SK-N-SH treated with all-trans-retinoic acid at 6 μM for 48 hours (cell line): ENCODE results near the gene CTAGE6.
"Not testable (repeated sequence)": the region's sequence is repeated elsewhere in the genome, so short reads cannot be mapped to it uniquely, and the experiment has no call there.

ENCODE experiments used
- ARNTL ChIP-seq: fragments of 450-650 bp; formaldehyde crosslinking; IDR thresholded peaks from 2 replicates; pipeline ENCODE4 v1.5.0; 2020; ENCODE audit warnings: low read depth, mild to moderate bottlenecking, moderate library complexity, borderline replicate concordance
- BACH2 ChIP-seq: fragments of 250-450 bp; sonication (Bioruptor Pico); IDR thresholded peaks from 2 replicates; pipeline ENCODE4 v1.9.0; 2021; ENCODE audit warnings: mild to moderate bottlenecking, borderline replicate concordance
- CREB5 ChIP-seq: fragments of 250-450 bp; sonication (Bioruptor Pico); IDR thresholded peaks from 2 replicates; pipeline ENCODE4 v1.5.1; 2020; ENCODE audit warnings: low read depth, mild to moderate bottlenecking, moderate library complexity
- ISL1 ChIP-seq: fragments of 250-450 bp; sonication (Bioruptor Pico); IDR thresholded peaks from 2 replicates; pipeline ENCODE4 v2.1.2; 2022; ENCODE audit warnings: mild to moderate bottlenecking, moderate library complexity
- PATZ1 ChIP-seq: fragments of 250-450 bp; sonication (Bioruptor Pico); IDR thresholded peaks from 2 replicates; pipeline ENCODE4 v1.8.0; 2020; ENCODE audit warnings: mild to moderate bottlenecking, moderate library complexity, borderline replicate concordance
- PPARA ChIP-seq: fragments of 250-450 bp; sonication (Bioruptor Pico); IDR thresholded peaks from 2 replicates; pipeline ENCODE4 v1.5.0; 2020; ENCODE audit warnings: mild to moderate bottlenecking, borderline replicate concordance
- RARB ChIP-seq: fragments of 250-450 bp; sonication (Bioruptor Pico); IDR thresholded peaks from 2 replicates; pipeline ENCODE4 v1.8.0; 2021; ENCODE audit warnings: mild to moderate bottlenecking, moderate library complexity
- SNAI2 ChIP-seq: fragments of 250-450 bp; sonication (Bioruptor Pico); IDR thresholded peaks from 2 replicates; pipeline ENCODE4 v1.5.0; 2020; ENCODE audit warnings: mild to moderate bottlenecking, moderate library complexity
- ZFP3 ChIP-seq: fragments of 250-450 bp; sonication (Bioruptor Pico); IDR thresholded peaks from 2 replicates; pipeline ENCODE4 v1.5.0; 2020; ENCODE audit warnings: mild to moderate bottlenecking, moderate library complexity
- ZNF565 ChIP-seq: fragments of 450-650 bp; formaldehyde crosslinking; conservative IDR thresholded peaks from 2 replicates; pipeline ENCODE4 v1.5.0; 2020; ENCODE audit warnings: low read depth, mild to moderate bottlenecking, moderate library complexity
- ZNF8 ChIP-seq: fragments of 450-650 bp; formaldehyde crosslinking; IDR thresholded peaks from 2 replicates; pipeline ENCODE4 v1.5.0; 2020; ENCODE audit warnings: mild to moderate bottlenecking, moderate library complexity

- not testable (repeated sequence) for TF ChIP-seq PATZ1 (CRISPR knock-in tag); CREB5 (CRISPR knock-in tag); ZNF8; ISL1 (CRISPR knock-in tag); RARB (CRISPR knock-in tag); ZFP3; BACH2 (CRISPR knock-in tag); SNAI2; ARNTL (CRISPR knock-in tag); PPARA (CRISPR knock-in tag); ZNF565 (CRISPR knock-in tag)
Observed at GRCh38 chr7:143711727-143712324, 45.7 kb downstream of the CTAGE6 start.
